Right cardiac atrium (tissue), 5 donors: ENCODE measurements around the gene MTMR2. TPM values are rescaled to one million over a fixed set of nuclear protein-coding genes. Genes with fewer than 3 reads are reported as not detected.

Source experiments
- ATAC-seq, 2 donors: fragments of 200-7000 bp; cut with Tn5 transposase; one replicate each; pipeline versions ENCODE4 v1.8.0 to v1.9.1; 2020; ENCODE audit warnings: moderate library complexity in 2 of 2, mild to moderate bottlenecking in 1 of 2
- DNase-seq, 3 donors: peaks; one replicate each; pipeline ENCODE4 v3.0.0-alpha.2; 2020
- H3K27ac ChIP-seq: one replicate; pipeline ENCODE4 v1.5.1; 2013; ENCODE audit warnings: mild to moderate bottlenecking, low read length, control low read depth, moderate library complexity
- H3K27me3 ChIP-seq: one replicate; pipeline ENCODE4 v1.6.1; 2013; ENCODE audit not compliant: control insufficient read depth, insufficient read depth
- H3K4me1 ChIP-seq: one replicate; pipeline ENCODE4 v1.6.1; 2013; ENCODE audit warnings: low read length; ENCODE audit not compliant: control insufficient read depth, insufficient read depth
- H3K4me3 ChIP-seq: one replicate; pipeline ENCODE4 v1.5.1; 2013; ENCODE audit warnings: low read length, control low read depth
- H3K9me3 ChIP-seq: one replicate; pipeline ENCODE4 v1.6.1; 2013; ENCODE audit warnings: low read length; ENCODE audit not compliant: control insufficient read depth
- WGBS: extraction: QIAGEN DNeasy Blood & Tissue Kit; methylation state at CpG from one replicate; pipeline ENCODE4 v1.1.7; 2013; 5-methylcytosine and 5-hydroxymethylcytosine counted together
- intact Hi-C, 4 donors: fragments of 100-400 bp; cut with DNase I; formaldehyde crosslinking; loops; one replicate each; pipeline versions ENCODE4 v1.11.0 to v1.14.0; 2022 to 2023
- polyA plus RNA-seq: library from polyadenylated mRNA; stranded (reverse); fragments of 200-250 nt; gene quantifications from one replicate; pipeline ENCODE4 v1.2.3, GENCODE V29; 2013
- total RNA-seq, 4 donors: library from RNA; stranded (reverse); fragmentation: NEBNext Ultra II Directional; extraction: Animal tissue kit (Norgen Biotek cat#: 25700); gene quantifications; one replicate each; pipeline ENCODE4 v1.2.1, GENCODE V29; 2021
- donor health status: healthy with polysubstance abuse.
- donor health status: DM: no; HTN: yes; CAD: no.
- donor health status: DM: no; HTN: no; CAD: no.
- donor health status: DM: no; HTN: yes; CAD: no; lungs with severe emphysema.
- donor health status: DM: yes; HTN: yes; CAD: no.

MTMR2 gene
- total and polyA plus RNA-seq, 5 donors: 7.8 to 23.6 (median 18.6) TPM

GRCh38 chr11:95933594-95933993 lies 9.7 kb upstream of the MTMR2 start:
- DNase-seq: peak in 1 of 3 donors; percentile 44
- H3K4me1 ChIP-seq: no peaks in the 10 kb centered on the region

GRCh38 chr11:95931916-95932315 lies 8.0 kb upstream of the MTMR2 start:
- WGBS: 88% methylated on average over 1 of the region's 1 CpG
- Histone ChIP-seq H3K27ac (no peak overlapping the region), H3K27me3 (no peaks in the 10 kb centered on the region), H3K9me3 (no peaks in the 10 kb centered on the region), H3K4me3 (no peak overlapping the region), H3K4me1 (no peaks in the 10 kb centered on the region)
- intact Hi-C loops: no loop called here
- no peak for ATAC-seq
- no peak for DNase-seq

More at GRCh38 chr11:95933594-95933993, 9.7 kb upstream of the MTMR2 start:
- Histone ChIP-seq H3K27ac (no peak overlapping the region), H3K27me3 (no peaks in the 10 kb centered on the region), H3K4me3 (no peak overlapping the region), H3K9me3 (no peaks in the 10 kb centered on the region)
- intact Hi-C loops: no loop called here
- WGBS: 88% methylated on average over 5 of the region's 5 CpGs
- ATAC-seq: no peak

GRCh38 chr11:95930948-95931347 lies 7.0 kb upstream of the MTMR2 start:
- WGBS: 79% methylated on average over 1 of the region's 1 CpG
- Histone ChIP-seq H3K27me3 (no peaks in the 10 kb centered on the region), H3K4me1 (no peaks in the 10 kb centered on the region)

GRCh38 chr11:95926726-95927125 lies 2.8 kb upstream of the MTMR2 start:
- WGBS: 60% methylated on average over 1 of the region's 1 CpG
- ATAC-seq: no peak
- Histone ChIP-seq H3K4me3 (no peak overlapping the region), H3K4me1 (no peaks in the 10 kb centered on the region), H3K27me3 (no peaks in the 10 kb centered on the region), H3K27ac (no peak overlapping the region), H3K9me3 (no peaks in the 10 kb centered on the region)
- intact Hi-C loops: no loop called here
- DNase-seq: no peak

More at GRCh38 chr11:95930948-95931347, 7.0 kb upstream of the MTMR2 start:
- no peak for DNase-seq
- no peak for ATAC-seq
- intact Hi-C loops: no loop called here
- Histone ChIP-seq H3K4me3 (no peak overlapping the region), H3K27ac (no peak overlapping the region), H3K9me3 (no peaks in the 10 kb centered on the region)

GRCh38 chr11:95925011-95925410 lies 1.1 kb upstream of the MTMR2 start:
- intact Hi-C loops: no loop called here
- 74% methylated on average over 5 of the region's 5 CpGs for WGBS
- Histone ChIP-seq H3K4me1 (no peaks in the 10 kb centered on the region), H3K27me3 (no peaks in the 10 kb centered on the region), H3K4me3 (peak overlapping the region; percentile 92), H3K9me3 (no peaks in the 10 kb centered on the region), H3K27ac (no peak overlapping the region)
- ATAC-seq (no peak), DNase-seq (no peak)

GRCh38 chr11:95924414-95924760 lies 480 bp upstream of the MTMR2 start:
- intact Hi-C loops: no loop called here
- Histone ChIP-seq H3K4me1 (no peaks in the 10 kb centered on the region), H3K9me3 (no peaks in the 10 kb centered on the region), H3K27ac (peak overlapping the region; percentile 99), H3K27me3 (no peaks in the 10 kb centered on the region), H3K4me3 (peak overlapping the region; percentile 92)
- WGBS: under 1% methylated on average over 4 of the region's 4 CpGs
- no peak for DNase-seq
- peak; percentile 53 to 58 for ATAC-seq

GRCh38 chr11:95923439-95923727 lies 524 bp downstream of the MTMR2 start:
- WGBS: 1% methylated on average over 7 of the region's 7 CpGs
- H3K27ac ChIP-seq: peak overlapping the region; percentile 99
- H3K27me3 ChIP-seq: no peaks in the 10 kb centered on the region
- ATAC-seq: peak in 1 of 2 donors; percentile 25
- no peak for DNase-seq
- H3K4me1 ChIP-seq: peaks cover 3% of the 10 kb centered on the region
- intact Hi-C loops: no loop called here
- H3K4me3 ChIP-seq: peak overlapping the region; percentile 92
- no peaks in the 10 kb centered on the region for H3K9me3 ChIP-seq

GRCh38 chr11:95922536-95923438 lies 1.1 kb downstream of the MTMR2 start:
- WGBS: 27% methylated on average over 9 of the region's 9 CpGs
- Histone ChIP-seq H3K27ac (peak overlapping the region; percentile 99), H3K4me1 (peaks cover 3% of the 10 kb centered on the region), H3K27me3 (no peaks in the 10 kb centered on the region), H3K9me3 (no peaks in the 10 kb centered on the region), H3K4me3 (peak overlapping the region; percentile 92)
- no peak for ATAC-seq
- DNase-seq: no peak
- intact Hi-C loops: no loop called here

- H3K27ac ChIP-seq: no peak overlapping the region
- WGBS: 53% methylated on average over 2 of the region's 2 CpGs
- intact Hi-C loops: no loop called here
- no peak for DNase-seq
- H3K4me3 ChIP-seq: no peak overlapping the region
- ATAC-seq: no peak
- H3K9me3 ChIP-seq: no peaks in the 10 kb centered on the region
- peaks cover 3% of the 10 kb centered on the region for H3K4me1 ChIP-seq
- H3K27me3 ChIP-seq: no peaks in the 10 kb centered on the region
Observed at GRCh38 chr11:95922099-95922498, 1.8 kb downstream of the MTMR2 start.

GRCh38 chr11:95920460-95921105 lies 3.3 kb downstream of the MTMR2 start:
- intact Hi-C loops: no loop called here
- no peak overlapping the region for H3K27ac ChIP-seq
- peaks cover 3% of the 10 kb centered on the region for H3K4me1 ChIP-seq
- H3K4me3 ChIP-seq: no peak overlapping the region
- ATAC-seq: no peak
- H3K9me3 ChIP-seq: no peaks in the 10 kb centered on the region
- 93% methylated on average over 3 of the region's 3 CpGs for WGBS
- H3K27me3 ChIP-seq: no peaks in the 10 kb centered on the region
- no peak for DNase-seq

- DNase-seq (no peak), ATAC-seq (no peak)
- H3K27me3 ChIP-seq: no peaks in the 10 kb centered on the region
- H3K4me3 ChIP-seq: no peak overlapping the region
- intact Hi-C loops: no loop called here
- H3K9me3 ChIP-seq: no peaks in the 10 kb centered on the region
- WGBS: 90% methylated on average over 3 of the region's 3 CpGs
- H3K4me1 ChIP-seq: peaks cover 5% of the 10 kb centered on the region
- H3K27ac ChIP-seq: no peak overlapping the region
Observed at GRCh38 chr11:95919514-95919913, 4.4 kb downstream of the MTMR2 start.
